Activated CD4-positive, CD25-positive, alpha-beta regulatory T cell treated with anti-CD3 and anti-CD28 coated beads, Interleukin-2, amount 50 U/mL, for 24 hours (primary cell): Measurements from ENCODE around the gene MFAP3L.
"Not testable (repeated sequence)": the region's sequence is repeated elsewhere in the genome, so short reads cannot be mapped to it uniquely, and the experiment has no call there.

Experiments used
- ATAC-seq, 2 donors: fragments of 150-1000 bp; cut with Tn5 transposase; one replicate each; pipeline ENCODE4 v1.10.0; 2021; ENCODE audit warnings: mild to moderate bottlenecking in 1 of 2, moderate library complexity in 1 of 2

Gene MFAP3L

GRCh38 chr4:169986369-169986768, 39.8 kb downstream of the MFAP3L start:
- ATAC-seq: no peak

- ATAC-seq: no peak
Observed at GRCh38 chr4:169985881-169986280, 40.3 kb downstream of the MFAP3L start.

- ATAC-seq: no peak
Observed at GRCh38 chr4:169984745-169985144, 41.5 kb downstream of the MFAP3L start.

GRCh38 chr4:169984173-169984572, 42.0 kb downstream of the MFAP3L start:
- ATAC-seq: no peak

GRCh38 chr4:169976951-169977350, 49.2 kb downstream of the MFAP3L start:
- ATAC-seq: no peak

- ATAC-seq: no peak
Observed at GRCh38 chr4:169975838-169976796, 50.1 kb downstream of the MFAP3L start.

- no peak for ATAC-seq
Observed at GRCh38 chr4:169975131-169975837, 50.9 kb downstream of the MFAP3L start.

GRCh38 chr4:169971456-169972015, 54.7 kb downstream of the MFAP3L start:
- no peak for ATAC-seq

- no peak for ATAC-seq
Observed at GRCh38 chr4:169968999-169969398, 57.2 kb downstream of the MFAP3L start.

GRCh38 chr4:169963998-169964397, 62.2 kb downstream of the MFAP3L start:
- no peak for ATAC-seq

- ATAC-seq: no peak
Observed at GRCh38 chr4:169959254-169959653, 66.9 kb downstream of the MFAP3L start.

GRCh38 chr4:169958629-169959028, 67.6 kb downstream of the MFAP3L start:
- no peak for ATAC-seq

GRCh38 chr4:169957785-169958184, 68.4 kb downstream of the MFAP3L start:
- no peak for ATAC-seq

GRCh38 chr4:169956091-169956843, 69.9 kb downstream of the MFAP3L start:
- no peak for ATAC-seq

GRCh38 chr4:169955521-169955920, 70.7 kb downstream of the MFAP3L start:
- ATAC-seq: no peak

GRCh38 chr4:169952236-169953002, 73.8 kb downstream of the MFAP3L start:
- no peak for ATAC-seq

GRCh38 chr4:169948271-169948670, 77.9 kb downstream of the MFAP3L start:
- no peak for ATAC-seq

GRCh38 chr4:169945636-169946035, 80.6 kb downstream of the MFAP3L start:
- ATAC-seq: no peak

- ATAC-seq: not testable (repeated sequence)
Observed at GRCh38 chr4:169943601-169944000, 82.6 kb downstream of the MFAP3L start.

GRCh38 chr4:169941141-169941540, 85.1 kb downstream of the MFAP3L start:
- no peak for ATAC-seq

- ATAC-seq: no peak
Observed at GRCh38 chr4:169940460-169940859, 85.7 kb downstream of the MFAP3L start.
